ENCODE measurements around the gene BRCC3. TPM values are rescaled to one million over a fixed set of nuclear protein-coding genes. Genes with fewer than 3 reads are reported as not detected.
A peak's percentile ranks its signal among the peaks of the same experiment; 100 is the strongest.

The BRCC3 gene
- total RNA-seq, 1 donor from 2014 or later: 17.0 TPM

DNA sequence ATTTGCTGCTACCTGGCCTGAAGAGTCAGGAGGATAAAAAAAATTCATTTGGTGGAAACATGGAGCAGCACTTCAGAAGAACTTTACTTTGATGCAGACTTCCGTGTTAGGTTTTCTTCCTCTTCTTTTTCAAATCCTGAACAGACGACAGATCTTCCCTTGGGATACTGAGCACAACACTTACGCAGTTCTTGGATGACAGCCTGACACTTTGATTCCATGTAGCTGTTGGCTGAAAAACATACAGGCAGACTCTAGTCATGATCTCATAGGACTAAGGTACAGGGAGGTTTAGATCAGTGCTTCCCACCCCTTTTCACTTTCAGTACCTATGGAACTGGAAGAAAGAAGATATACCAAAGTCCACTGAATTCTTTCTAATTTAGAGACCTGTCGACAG, 9.5 kb upstream of the BRCC3 start:
- H3K27me3 ChIP-seq (ENCODE audit: low read depth): no peaks in the 10 kb centered on the region
- intact Hi-C loops (cut with micrococcal nuclease): no loop called here
- DNase-seq: no peak
- H3K4me1 ChIP-seq: peaks cover 18% of the 10 kb centered on the region
- H3K27ac ChIP-seq (replicated peaks): no peak overlapping the region
- H3K9me3 ChIP-seq (replicated peaks): no peaks in the 10 kb centered on the region
- peaks cover 4% of the 10 kb centered on the region for H3K36me3 ChIP-seq
- no peak overlapping the region for H3K4me3 ChIP-seq
- TF ChIP-seq CTCF (IDR thresholded peaks at IDR 0.05; ENCODE audit: borderline replicate concordance): no peak

- Histone ChIP-seq H3K27ac (replicated peaks) (no peak overlapping the region), H3K4me1 (peaks cover 30% of the 10 kb centered on the region), H3K27me3 (ENCODE audit: low read depth) (no peaks in the 10 kb centered on the region), H3K4me3 (no peak overlapping the region), H3K36me3 (peaks cover 1% of the 10 kb centered on the region), H3K9me3 (replicated peaks) (no peaks in the 10 kb centered on the region)
- intact Hi-C loops (cut with micrococcal nuclease): no loop called here
- DNase-seq: no peak
- no peak for TF ChIP-seq CTCF (IDR thresholded peaks at IDR 0.05; ENCODE audit: borderline replicate concordance)
Observed at GRCh38 chrX:155065035-155065734, 6.1 kb upstream of the BRCC3 start.

- intact Hi-C loops (cut with micrococcal nuclease): no loop called here
- peak overlapping the region; percentile 23 for H3K27ac ChIP-seq (replicated peaks)
- TF ChIP-seq CTCF (IDR thresholded peaks at IDR 0.05; ENCODE audit: borderline replicate concordance): no peak
Observed at GRCh38 chrX:155068165-155068564, 3.1 kb upstream of the BRCC3 start.

GRCh38 chrX:155069414-155069813, 1.9 kb upstream of the BRCC3 start:
- peak overlapping the region; percentile 90 for H3K27ac ChIP-seq (replicated peaks)
- H3K4me3 ChIP-seq: peak overlapping the region; percentile 77
- H3K4me1 ChIP-seq: peaks cover 28% of the 10 kb centered on the region
- H3K27me3 ChIP-seq (ENCODE audit: low read depth): no peaks in the 10 kb centered on the region
- no peaks in the 10 kb centered on the region for H3K9me3 ChIP-seq (replicated peaks)
- TF ChIP-seq CTCF (IDR thresholded peaks at IDR 0.05; ENCODE audit: borderline replicate concordance): no peak
- intact Hi-C loops (cut with micrococcal nuclease): no loop called here
- no peaks in the 10 kb centered on the region for H3K36me3 ChIP-seq
- DNase-seq: no peak

More at GRCh38 chrX:155068165-155068564, 3.1 kb upstream of the BRCC3 start:
- Histone ChIP-seq H3K36me3 (no peaks in the 10 kb centered on the region), H3K9me3 (replicated peaks) (no peaks in the 10 kb centered on the region), H3K27me3 (ENCODE audit: low read depth) (no peaks in the 10 kb centered on the region), H3K4me3 (no peak overlapping the region), H3K4me1 (peaks cover 28% of the 10 kb centered on the region)
- no peak for DNase-seq

DNA sequence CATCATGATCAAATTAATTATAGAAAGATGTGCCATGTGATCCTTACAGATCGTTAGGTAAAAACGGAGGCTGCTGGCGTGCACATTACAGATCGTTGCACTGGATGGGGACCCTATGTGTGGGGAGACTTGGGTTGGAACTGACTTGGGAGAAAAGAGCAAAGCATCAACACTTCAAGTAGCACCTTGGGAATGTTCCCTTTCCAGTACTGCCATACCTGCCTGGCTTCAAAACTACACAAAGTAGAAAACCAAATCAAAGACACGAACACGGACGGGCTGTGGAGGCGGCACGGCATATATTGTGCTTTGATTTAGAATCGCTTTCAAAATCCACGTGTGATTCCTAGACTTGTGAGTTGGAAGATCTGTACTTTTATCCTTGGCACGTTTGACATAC, 1.3 kb upstream of the BRCC3 start:
- no peak for DNase-seq
- intact Hi-C loops (cut with micrococcal nuclease): no loop called here
- Histone ChIP-seq H3K27ac (replicated peaks) (peak overlapping the region; percentile 90), H3K36me3 (no peaks in the 10 kb centered on the region), H3K9me3 (replicated peaks) (no peaks in the 10 kb centered on the region), H3K4me1 (peaks cover 28% of the 10 kb centered on the region), H3K4me3 (peak overlapping the region; percentile 77), H3K27me3 (ENCODE audit: low read depth) (no peaks in the 10 kb centered on the region)
- TF ChIP-seq CTCF (IDR thresholded peaks at IDR 0.05; ENCODE audit: borderline replicate concordance): no peak

All from left ventricle myocardium inferior (tissue), 1 donor.